NCI-H69 (cell line): ENCODE results near the gene IL1RAPL1.
"Not testable (repeated sequence)": the region's sequence is repeated elsewhere in the genome, so short reads cannot be mapped to it uniquely, and the experiment has no call there.

Experiments
- DNase-seq: peaks from one replicate; lab custom pipeline; 2025; lab: John Stamatoyannopoulos, UW

The IL1RAPL1 gene

DNA sequence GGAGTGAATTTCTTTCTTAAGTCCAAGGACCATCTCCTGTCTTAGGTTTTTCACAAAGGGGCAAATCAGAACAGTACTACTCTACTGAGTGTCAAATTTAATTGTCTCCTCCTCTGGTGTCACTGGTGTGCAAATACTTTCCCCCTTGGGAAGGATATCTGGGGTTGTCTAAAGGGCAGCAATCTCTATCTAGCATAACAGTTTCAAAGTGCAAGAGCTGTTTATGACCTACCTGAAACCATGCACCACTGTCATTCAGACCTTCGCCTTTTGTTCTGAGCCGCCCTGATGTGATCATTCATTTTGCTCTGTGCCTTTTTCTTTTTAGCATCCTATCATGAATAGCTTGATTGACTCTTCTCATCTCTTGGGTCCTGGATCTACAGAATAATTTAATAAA lies 39.3 kb downstream of the IL1RAPL1 start:
- DNase-seq, result no peak

- peak; percentile 15 for DNase-seq
Observed at GRCh38 chrX:28628120-28628519, 40.9 kb downstream of the IL1RAPL1 start.

GRCh38 chrX:28638775-28639174 lies 51.5 kb downstream of the IL1RAPL1 start:
- no peak for DNase-seq

- no peak for DNase-seq
Observed at GRCh38 chrX:28639451-28639850, 52.2 kb downstream of the IL1RAPL1 start.

DNA sequence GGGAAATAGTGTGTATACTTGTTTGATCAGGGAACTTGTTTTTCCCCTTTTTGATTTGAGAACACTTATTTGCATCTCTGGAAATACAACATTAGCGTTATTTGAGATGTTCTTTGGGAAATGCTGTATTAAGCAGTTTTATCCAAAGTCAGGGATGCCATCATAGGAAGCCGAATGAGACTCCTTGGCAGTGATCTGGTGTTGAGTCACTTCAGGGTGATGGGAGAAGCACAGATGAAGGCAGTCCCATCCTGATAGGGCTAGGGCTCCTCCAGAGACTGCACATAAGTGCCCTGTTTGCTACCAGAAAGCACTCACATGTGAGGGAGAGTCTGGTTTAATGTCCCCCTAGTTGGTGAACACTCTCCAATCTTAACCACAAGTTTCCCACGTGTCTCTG lies 62.3 kb downstream of the IL1RAPL1 start:
- DNase-seq, result no peak

DNA sequence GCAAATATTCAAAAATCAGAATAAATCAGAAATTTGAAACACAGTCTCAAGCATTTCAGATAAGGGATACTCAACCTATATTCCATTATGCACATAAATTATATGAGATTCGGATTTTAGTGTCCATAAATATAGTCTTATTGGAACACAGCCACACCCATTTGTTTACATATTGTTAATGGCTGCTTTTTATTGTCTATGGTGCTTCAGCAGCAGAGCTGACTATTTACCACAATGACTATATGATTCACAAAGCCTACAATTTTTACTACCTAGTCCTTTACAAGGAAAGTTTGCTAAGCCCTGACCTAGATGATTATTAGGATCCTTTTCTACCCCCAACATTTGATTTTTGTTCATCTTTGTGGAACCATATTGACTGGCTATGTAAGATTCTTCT lies 63.9 kb downstream of the IL1RAPL1 start:
- DNase-seq, result peak; percentile 60

DNA sequence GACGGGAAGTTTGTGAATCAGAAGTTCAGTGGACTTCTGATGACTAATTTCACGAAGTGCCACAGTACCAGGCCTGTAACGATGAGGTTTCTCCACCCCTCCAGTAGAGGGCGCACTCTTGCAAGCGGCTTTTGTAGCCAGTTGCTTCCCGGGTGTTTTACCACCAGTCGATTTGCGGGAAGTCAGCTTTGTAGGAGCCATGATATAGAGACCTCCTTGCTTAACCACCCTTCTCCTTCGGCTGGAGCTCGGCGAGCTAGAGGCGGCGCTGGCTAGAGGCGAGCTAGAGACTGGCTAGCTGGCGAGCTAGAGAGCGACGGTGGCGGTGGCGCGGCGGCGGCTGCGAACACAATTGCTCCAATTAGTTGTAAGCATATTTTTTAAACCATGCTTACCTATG lies 72.0 kb downstream of the IL1RAPL1 start:
- peak; percentile 15 for DNase-seq

GRCh38 chrX:28665778-28666177 lies 78.5 kb downstream of the IL1RAPL1 start:
- DNase-seq, result no peak

DNA sequence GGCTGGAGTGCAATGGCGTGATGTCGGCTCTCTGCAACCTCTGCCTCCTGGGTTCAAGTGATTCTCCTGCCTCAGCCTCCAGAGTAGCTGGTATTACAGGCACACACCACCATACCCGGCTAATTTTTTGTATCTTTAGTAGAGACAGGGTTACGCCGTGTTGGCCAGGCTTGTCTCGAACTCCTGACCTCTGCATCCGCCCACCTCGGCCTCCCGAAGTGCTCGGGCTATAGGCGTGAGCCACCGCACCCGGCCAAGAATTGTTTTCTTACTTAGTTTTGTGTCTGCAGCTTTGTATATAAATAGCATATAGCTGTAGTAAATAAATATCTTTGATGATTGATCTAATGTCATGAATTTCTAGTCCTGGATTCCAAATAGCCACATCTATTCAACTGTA lies 81.1 kb downstream of the IL1RAPL1 start:
- DNase-seq, result no peak

DNA sequence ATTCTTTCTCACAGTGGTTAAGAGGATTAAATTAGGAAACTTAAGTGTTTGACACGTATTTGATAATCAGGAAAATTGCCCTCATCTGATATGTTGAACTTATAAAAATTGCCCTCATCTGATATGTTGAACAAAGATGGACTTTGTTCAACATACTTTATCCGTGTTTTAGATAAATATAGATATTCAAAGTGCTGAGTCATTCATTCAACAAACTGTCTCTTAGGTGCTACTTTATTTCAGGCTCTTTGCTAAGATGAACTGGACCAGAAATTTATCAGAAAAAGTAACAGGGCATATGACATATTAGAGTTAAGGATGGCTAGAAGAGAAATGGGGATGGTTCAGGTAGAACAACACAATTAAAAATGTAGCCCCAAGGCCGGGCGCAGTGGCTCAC lies 81.7 kb downstream of the IL1RAPL1 start:
- DNase-seq, result no peak

GRCh38 chrX:28670074-28670473 lies 82.8 kb downstream of the IL1RAPL1 start:
- no peak for DNase-seq

DNA sequence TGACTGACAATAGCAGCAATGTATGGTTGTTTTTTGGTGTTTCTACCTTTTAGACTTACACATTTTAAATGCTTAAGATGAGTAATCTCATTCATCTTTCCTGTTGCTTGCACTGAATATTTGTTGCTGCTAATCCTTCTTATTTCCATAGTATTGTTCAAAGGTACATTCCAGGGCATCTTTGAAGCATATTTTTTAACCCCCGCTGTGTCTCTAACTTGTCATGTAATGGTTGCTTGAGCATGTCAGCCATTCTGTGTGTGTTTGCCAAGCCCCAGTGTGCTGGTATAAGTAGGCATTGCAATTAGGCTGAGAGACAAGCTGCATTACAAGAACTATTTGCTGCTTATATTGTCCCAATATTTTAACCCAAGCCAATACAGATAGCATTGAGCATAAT lies 87.9 kb downstream of the IL1RAPL1 start:
- DNase-seq, result no peak

- no peak for DNase-seq
Observed at GRCh38 chrX:28693101-28693500, 105.9 kb downstream of the IL1RAPL1 start.

DNA sequence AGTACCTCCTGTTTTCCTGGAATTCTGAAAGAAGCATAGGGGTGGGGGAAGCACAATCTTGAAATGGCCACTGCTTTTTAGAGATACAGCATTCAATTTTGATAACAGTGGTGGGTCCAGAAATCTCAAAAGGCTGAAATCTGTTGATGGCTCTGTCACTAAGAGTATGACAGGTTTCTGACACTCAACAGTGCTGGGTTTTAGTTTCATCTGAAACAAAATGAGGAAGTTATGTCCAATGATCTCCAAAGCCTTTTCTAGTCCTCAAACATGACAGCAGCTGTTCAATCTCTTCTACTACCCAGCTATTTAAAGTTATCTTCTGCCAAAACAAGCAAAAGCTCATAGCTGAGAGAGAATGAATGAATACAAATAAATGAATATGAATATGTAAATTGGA lies 110.5 kb downstream of the IL1RAPL1 start:
- DNase-seq, result no peak

GRCh38 chrX:28701222-28701621 lies 114.0 kb downstream of the IL1RAPL1 start:
- no peak for DNase-seq

DNA sequence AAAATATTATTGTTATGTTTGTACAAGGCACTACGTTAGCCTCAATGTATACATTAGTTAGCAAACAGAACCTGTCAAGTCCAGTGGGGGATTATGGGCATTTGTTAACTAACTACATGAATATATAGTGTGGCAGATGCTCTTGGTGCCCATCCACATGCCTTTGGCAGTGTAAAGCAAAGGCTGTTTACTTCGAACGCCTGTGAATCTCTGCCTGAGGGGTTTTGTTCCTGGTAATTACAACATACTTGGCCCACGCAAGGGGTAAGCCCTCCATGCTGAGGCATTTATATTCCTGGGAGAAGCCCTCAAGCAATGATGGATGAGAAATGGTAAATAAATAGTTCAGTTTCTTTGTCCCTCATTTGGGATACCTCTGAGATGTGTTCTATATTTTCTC lies 119.7 kb downstream of the IL1RAPL1 start:
- DNase-seq, result peak; percentile 85

DNA sequence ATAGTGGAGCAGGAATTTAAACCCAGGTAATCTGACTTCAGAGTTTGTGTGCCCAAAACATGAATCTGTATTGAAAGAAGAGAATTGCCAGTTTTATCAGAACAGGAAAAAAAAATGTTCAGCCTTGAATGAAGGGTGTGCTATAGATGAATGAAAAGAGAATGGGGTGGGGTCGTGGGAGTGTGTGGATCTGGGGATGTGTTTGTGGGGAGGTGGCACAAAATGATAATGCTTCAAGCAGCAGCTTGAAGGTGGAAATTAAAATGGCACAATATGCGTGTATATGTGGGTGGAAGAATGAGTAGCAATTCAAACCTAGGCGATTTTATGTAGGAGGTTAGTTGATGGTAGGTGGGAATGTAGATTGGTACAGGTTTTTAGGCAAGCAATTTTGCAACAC lies 122.2 kb downstream of the IL1RAPL1 start:
- no peak for DNase-seq

GRCh38 chrX:28717864-28718263 lies 130.6 kb downstream of the IL1RAPL1 start:
- DNase-seq, result no peak

- DNase-seq, result no peak
Observed at GRCh38 chrX:28718450-28718849, 131.2 kb downstream of the IL1RAPL1 start.

GRCh38 chrX:28719620-28720019 lies 132.4 kb downstream of the IL1RAPL1 start:
- DNase-seq, result no peak

GRCh38 chrX:28752330-28752729 lies 165.1 kb downstream of the IL1RAPL1 start:
- peak; percentile 25 for DNase-seq

DNA sequence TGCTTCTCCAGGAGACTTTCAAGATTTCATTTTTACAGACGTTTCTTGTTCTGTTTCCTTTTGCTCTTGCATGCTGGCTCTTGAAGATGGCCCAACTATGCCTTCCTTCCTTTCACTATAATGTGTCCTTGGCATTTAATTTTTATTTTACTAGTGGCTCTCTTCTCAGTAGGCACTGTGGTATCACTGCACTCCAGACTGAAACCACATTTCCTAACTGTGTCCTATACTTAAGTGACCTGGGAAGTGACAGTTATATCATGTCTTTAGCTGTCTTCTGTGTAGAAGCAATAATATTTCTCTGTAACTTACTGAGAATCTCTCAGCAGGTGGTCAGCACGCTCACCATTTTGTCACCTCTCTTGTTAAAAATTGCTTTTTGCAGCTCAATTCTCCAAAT lies 168.9 kb downstream of the IL1RAPL1 start:
- DNase-seq, result no peak

DNA sequence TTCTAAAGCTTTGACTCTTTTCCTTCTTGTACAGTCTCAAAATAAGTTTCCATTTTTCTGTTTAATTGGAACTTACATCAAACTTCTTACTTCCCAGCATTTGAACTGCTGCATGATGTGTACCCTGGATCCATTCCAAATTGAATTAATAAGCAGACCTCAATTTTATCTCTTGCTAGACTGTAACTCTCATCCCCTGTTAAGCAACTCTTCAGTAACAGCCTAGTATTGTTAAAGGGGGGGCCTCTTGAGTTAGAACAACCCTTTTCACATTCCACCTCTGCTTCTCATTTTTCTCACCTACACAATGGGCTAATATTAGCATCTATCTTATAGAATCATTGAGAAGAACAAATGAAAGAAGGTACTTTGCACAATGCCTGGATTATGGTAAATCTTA lies 169.4 kb downstream of the IL1RAPL1 start:
- DNase-seq, result peak; percentile 4

GRCh38 chrX:28757290-28757689 lies 170.0 kb downstream of the IL1RAPL1 start:
- no peak for DNase-seq

GRCh38 chrX:28766561-28766960 lies 179.3 kb downstream of the IL1RAPL1 start:
- not testable (repeated sequence) for DNase-seq
